Medulla oblongata (tissue), 1 donor: ENCODE data around the gene DNM1.
A peak's percentile ranks its signal among the peaks of the same experiment; 100 is the strongest.
"Not testable (repeated sequence)": the region's sequence is repeated elsewhere in the genome, so short reads cannot be mapped to it uniquely, and the experiment has no call there.

Experiments
- DNase-seq: peaks from one replicate; pipeline ENCODE4 v3.0.0-alpha.2; 2015; ENCODE audit errors: extremely low spot score

Gene DNM1

DNA sequence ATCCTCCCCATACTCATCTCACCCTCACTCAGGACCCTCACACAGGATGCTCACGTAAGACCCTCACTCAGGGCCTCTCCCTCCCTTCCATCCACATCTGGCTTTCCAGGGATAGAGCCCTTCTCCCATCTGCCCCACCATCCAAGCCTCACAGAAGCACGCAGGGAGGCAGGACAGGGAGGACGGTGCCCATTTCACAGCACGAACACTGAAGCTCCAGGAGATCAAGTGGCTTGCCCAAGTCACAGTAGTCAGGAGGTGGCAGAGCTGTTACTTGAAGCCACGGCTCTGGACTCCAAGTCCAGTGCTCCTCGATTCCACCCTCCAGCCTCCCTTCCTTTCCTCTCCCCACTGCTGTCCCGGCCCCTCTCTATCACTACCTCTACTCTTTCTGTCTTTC is 21.7 kb downstream of the DNM1 start:
- DNase-seq: no peak

GRCh38 chr9:128225770-128226411 is 22.7 kb downstream of the DNM1 start:
- DNase-seq: no peak

DNA sequence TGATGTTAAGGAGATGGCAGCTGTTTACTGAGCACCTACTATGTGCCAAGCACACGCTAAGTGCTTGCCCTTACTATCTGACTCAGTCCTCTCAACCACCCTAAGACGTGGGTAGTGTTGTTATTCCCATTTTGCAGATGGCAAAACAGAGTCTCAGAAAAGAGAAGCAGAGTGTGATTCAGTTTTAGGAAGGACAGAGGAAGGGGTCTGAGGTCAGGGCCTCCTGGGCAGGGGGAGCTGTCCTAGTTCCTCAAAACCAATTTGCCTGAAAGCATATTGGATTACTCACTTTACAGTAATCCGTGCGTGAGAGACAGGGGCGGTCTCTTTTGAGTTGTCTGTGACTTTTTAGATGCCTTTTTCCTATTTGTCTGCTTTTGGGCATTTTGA is 23.2 kb downstream of the DNM1 start:
- no peak for DNase-seq

- DNase-seq: not testable (repeated sequence)
Observed at GRCh38 chr9:128230897-128231296, 27.7 kb downstream of the DNM1 start.

DNA sequence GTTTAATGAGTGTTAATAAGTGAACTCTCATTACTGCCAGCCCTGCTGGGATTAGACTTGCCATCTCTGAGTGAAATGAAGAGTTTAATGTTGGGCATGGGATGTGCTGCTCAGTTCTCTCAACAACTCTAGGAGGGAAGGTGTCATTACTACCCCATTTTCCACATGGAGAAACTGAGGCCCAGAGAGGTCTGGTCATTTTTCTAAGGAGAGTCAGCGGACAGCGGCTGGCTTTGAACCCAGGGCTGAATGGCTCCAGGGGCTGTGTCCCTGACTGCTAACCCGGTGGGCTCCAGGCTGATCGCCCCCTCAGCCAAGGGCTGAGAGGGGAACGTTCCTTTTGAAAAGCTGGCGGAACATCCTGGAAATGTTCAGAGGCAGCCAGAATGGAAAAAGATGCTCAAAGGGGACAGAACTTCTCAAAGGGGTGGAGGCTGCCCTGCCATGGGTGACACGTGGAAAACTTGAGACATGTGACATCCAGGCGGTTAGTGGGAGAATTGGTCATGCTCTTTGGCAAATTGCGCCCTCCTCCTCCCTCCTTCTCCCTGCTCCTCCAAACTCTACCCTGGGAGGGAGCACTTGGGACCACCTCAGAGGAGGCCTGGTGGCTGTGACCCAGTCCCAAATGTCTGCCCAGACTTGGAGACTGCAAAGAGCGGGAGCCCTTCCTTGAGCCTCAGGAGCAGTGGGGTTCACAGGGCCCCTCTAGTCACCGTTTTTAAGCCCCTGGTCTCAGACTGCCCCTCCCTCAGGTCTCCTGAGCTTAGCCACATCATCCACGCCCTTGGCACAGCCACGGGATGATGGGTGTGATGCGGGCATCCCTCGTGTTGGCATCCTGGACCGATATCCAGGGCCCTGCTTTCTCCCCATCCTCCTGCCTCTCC is 28.7 kb downstream of the DNM1 start:
- no peak for DNase-seq

DNA sequence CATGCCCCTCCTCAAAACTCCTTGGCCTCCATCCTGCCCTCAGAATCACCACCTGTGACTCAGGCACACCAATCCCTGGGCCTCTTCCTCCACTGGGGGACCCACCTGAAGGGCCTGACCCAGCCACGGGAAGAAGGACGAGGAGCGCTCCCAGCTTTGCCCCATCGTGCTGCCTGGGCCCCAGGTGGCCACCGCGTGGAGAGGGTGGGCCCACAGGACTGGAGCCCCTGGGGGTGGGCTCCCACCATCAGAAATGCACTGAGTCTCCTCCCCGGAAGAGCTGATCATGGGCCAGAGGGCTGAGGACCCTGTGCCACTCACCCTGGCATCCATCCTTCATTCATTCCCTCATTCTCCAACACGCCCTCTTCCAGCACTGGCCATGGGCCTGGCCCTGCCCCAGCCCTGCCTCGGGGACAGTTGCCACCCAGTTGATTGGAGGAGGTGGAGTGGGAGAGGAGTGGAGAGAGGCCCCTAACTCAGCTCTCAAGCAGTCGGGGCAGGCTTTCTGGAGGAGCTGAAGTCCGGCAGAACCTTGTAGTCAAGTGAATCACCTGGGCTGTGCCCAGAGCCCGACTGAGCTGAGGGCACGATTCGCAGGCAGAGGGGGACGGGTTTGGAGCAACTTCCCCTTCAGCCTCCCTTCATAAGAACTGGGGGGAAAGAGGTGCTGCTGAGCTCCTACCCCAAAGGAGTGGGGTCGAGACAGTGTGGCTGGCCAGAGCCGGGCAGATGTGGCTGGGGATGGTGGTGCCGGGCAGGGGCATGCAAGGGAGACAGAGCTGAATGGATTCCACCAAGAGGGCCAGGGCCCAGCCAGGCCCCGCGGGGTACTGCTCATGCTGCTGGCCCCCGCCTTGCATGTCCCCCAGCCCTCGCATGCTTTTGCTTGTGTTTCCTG is 29.6 kb downstream of the DNM1 start:
- DNase-seq: no peak

- no peak for DNase-seq
Observed at GRCh38 chr9:128233817-128234406, 30.7 kb downstream of the DNM1 start.

DNA sequence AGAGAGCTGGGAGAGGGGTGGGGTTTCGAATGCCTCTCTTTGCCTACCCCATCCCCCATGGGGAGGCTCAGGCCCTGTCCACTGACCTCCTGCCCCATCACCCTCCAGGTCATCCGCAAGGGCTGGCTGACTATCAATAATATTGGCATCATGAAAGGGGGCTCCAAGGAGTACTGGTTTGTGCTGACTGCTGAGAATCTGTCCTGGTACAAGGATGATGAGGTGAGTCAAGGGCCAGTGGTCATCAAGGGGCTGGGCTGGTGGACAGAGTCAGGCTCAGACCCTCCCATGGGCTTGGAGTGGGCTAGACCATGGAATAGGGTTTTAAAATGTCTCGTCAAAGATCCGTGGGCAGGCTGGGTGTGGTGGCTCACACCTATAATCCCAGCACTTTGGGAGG is 38.9 kb downstream of the DNM1 start:
- DNase-seq: no peak

GRCh38 chr9:128242828-128243214 is 39.6 kb downstream of the DNM1 start:
- no peak for DNase-seq

DNA sequence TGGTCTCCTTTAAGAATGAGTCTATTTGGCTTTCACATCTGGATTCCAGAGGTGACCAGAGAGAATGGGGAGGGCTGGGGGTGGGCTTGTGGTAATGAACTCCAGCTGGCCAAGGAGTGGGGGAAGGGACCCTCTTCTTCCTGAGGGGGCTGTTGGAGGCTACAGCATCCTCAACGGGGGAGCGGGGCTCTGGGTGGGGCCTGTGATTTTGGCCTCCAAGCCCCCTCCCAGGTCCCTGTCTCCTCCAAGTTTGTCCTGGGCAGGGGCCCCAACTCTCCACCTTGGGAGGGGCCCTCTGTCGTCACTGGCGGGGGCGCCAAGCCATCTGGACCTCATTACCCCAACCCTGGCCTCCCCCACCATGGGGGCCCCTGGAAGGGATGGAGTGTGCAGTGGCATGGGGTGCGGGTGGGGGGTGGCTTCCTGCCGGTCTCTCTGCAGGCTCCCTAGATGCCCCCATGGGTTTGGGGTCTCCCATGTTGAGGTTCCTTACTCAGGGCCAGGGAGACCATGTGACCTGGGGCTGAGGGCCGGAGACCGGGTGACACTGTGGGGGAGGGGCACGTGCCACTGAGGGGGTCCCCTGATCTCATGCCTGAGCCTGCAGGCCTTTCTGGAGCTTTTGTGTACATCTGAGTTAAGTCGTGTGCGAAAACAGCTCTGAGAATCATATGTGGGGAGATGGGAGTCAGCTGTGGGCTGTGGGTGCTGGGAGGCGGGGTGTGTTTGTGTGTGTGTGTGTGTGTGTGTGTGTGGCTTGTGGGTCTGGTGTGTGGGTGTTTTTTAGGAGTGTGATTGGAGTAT is 40.2 kb downstream of the DNM1 start:
- no peak for DNase-seq

- no peak for DNase-seq
Observed at GRCh38 chr9:128244091-128244836, 41.1 kb downstream of the DNM1 start.

DNA sequence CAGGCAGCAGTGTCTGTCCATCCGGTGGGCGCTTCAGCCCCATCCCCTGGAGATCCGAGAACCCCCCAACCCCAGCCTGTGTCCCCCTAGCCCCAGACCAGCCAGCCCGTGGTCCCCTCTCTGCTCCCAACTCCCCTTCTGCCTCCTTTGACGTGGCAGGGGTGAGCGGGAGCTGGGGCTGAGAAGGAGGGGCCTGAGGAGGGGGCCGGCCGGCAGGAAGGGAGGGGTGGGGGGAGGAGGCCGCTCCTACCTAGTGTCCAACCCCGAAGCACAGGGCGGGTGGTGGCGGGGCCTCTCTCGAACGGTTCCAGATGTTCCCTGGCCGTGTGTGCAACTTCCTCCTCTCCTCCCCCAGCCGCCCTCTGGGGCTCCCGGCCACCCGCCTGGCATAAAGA is 41.7 kb downstream of the DNM1 start:
- DNase-seq: peak; percentile 12

DNA sequence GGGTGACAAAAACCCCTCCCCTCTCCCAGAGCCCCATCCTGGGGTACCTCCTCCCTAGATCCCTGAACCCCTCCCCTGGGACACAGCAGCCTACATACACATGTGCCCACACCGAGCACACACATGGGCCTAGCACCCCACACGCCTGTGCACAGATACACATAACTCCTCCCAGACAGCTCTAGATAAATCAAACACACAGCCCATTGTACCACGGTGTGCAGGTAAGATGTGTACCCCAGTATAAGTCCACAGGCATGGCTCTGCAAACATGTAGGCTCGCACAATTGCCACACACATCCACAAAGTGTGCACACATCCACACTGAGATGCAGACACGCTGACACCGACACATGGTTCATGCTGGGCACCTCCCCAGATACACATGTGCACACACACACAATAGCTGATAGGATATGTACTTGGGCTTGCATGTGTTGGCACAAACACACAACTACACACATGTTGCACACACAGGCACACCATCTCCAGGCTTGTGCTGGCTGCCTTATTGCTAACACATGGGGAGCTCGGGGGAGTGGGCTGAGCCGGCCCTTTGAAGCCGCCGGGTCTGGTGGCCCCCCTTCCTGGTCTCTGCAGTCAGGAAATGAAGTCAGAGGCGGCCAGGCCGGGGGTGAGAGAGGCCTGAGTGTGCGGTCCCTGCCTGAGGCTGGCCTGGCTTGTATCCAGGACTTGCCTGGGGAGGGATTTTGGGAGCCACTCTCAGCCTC is 42.4 kb downstream of the DNM1 start:
- no peak for DNase-seq

DNA sequence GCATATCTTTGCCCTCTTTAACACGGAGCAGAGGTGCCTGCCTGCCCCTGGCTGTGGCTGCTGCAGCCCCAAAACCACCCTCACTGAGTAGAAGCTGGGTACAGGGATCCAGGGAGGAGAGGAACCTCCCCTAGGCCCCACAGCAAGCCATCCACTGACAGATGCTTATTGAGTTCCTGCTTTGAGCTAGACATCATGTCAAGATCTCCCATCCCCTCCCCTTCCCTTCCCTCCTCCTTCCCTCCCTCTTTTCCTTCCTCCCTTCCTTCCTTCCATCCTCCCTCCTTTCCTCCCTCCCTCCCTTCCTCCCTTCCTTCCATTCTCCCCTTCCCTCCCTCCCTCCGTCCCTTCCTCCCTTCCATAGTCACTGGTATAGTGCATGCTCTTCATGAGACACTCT is 43.3 kb downstream of the DNM1 start:
- no peak for DNase-seq

GRCh38 chr9:128247226-128247803 is 44.1 kb downstream of the DNM1 start:
- DNase-seq: no peak

DNA sequence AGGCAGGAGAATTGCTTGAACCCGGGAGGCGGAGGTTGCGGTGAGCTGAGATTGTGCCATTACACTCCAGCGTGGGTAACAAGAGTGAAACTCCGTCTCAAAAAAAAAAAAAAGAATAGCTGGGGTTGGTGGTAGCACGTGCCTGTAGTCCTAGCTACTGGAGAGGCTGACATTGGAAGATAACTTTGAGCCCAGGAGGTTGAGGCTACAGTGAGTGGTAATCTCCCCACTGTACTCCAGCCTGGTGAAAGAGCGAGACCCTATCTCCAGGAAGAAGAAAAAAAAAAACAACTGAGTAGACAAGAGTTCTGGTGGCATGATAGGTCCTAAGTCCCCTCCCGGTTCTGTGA is 46.4 kb downstream of the DNM1 start:
- no peak for DNase-seq

DNA sequence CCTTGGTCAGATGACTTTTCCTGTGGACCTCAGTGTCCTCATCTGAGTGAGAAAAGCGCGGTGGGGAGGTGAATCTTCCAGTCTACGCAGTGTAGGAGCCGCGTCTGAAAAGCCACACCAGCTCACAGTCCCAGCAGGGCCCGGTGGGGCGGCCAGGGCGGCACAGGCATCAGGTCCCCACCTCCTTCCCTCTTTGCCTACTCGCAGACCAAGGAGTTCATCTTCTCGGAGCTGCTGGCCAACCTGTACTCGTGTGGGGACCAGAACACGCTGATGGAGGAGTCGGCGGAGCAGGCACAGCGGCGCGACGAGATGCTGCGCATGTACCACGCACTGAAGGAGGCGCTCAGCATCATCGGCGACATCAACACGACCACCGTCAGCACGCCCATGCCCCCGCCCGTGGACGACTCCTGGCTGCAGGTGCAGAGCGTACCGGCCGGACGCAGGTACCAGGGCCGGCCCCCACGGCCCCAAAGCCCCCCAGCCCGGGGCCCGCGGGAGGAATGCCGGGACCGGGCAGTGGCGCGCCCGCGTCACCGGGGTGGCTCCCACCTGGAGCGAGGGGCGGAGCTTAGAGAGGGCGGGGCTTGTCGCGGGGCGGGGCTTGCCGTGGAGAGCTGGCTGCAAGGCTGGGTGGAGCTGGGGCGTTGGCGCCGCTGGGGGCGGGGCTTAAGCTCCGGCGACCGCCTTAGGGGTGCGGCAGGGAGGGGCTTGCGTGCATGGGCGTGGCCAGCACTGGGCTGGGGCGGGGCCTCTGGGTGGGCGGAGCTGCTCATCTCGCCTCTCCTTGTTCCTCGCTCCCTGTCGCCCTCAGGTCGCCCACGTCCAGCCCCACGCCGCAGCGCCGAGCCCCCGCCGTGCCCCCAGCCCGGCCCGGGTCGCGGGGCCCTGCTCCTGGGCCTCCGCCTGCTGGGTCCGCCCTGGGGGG is 47.0 kb downstream of the DNM1 start:
- peak; percentile 25 for DNase-seq
